Measurements from ENCODE around the gene SS18L1. TPM values are rescaled to one million over a fixed set of nuclear protein-coding genes. Genes with fewer than 3 reads are reported as not detected.

The SS18L1 gene
- total RNA-seq, 1 experiment from 2014 or later: 10.1 TPM

GRCh38 chr20:62210496-62210855 lies 66.9 kb downstream of the SS18L1 start:
- DNase-seq (ENCODE audit: low read depth): no peak

- no peak for DNase-seq (ENCODE audit: low read depth)
Measured at GRCh38 chr20:62211216-62211615, 67.6 kb downstream of the SS18L1 start.

- DNase-seq (ENCODE audit: low read depth): no peak
Measured at GRCh38 chr20:62211769-62212288, 68.3 kb downstream of the SS18L1 start.

- DNase-seq (ENCODE audit: low read depth): no peak
Measured at GRCh38 chr20:62212299-62212698, 68.7 kb downstream of the SS18L1 start.

GRCh38 chr20:62214067-62214466 lies 70.5 kb downstream of the SS18L1 start:
- no peak for DNase-seq (ENCODE audit: low read depth)

GRCh38 chr20:62215020-62215990 lies 71.7 kb downstream of the SS18L1 start:
- DNase-seq (ENCODE audit: low read depth): no peak

- no peak for DNase-seq (ENCODE audit: low read depth)
Measured at GRCh38 chr20:62215991-62216635, 72.5 kb downstream of the SS18L1 start.

GRCh38 chr20:62216636-62217566 lies 73.3 kb downstream of the SS18L1 start:
- DNase-seq (ENCODE audit: low read depth): no peak

GRCh38 chr20:62217913-62218773 lies 74.6 kb downstream of the SS18L1 start:
- DNase-seq (ENCODE audit: low read depth): no peak

- DNase-seq (ENCODE audit: low read depth): no peak
Measured at GRCh38 chr20:62219101-62219991, 75.8 kb downstream of the SS18L1 start.

- DNase-seq (ENCODE audit: low read depth): peak; percentile 51
Measured at GRCh38 chr20:62219992-62220665, 76.6 kb downstream of the SS18L1 start, which contains the start of gene HRH3. Gene HRH3 (minus strand): TSS chr20:62220278. CDS start chr20:62219970, 308 bp downstream.

- no peak for DNase-seq (ENCODE audit: low read depth)
Measured at GRCh38 chr20:62220666-62221568, 77.3 kb downstream of the SS18L1 start.

- no peak for DNase-seq (ENCODE audit: low read depth)
Measured at GRCh38 chr20:62222266-62222850, 78.8 kb downstream of the SS18L1 start.

GRCh38 chr20:62222972-62223371 lies 79.4 kb downstream of the SS18L1 start:
- no peak for DNase-seq (ENCODE audit: low read depth)

GRCh38 chr20:62223571-62223970 lies 80.0 kb downstream of the SS18L1 start:
- no peak for DNase-seq (ENCODE audit: low read depth)

GRCh38 chr20:62224113-62224855 lies 80.7 kb downstream of the SS18L1 start:
- DNase-seq (ENCODE audit: low read depth): no peak

- no peak for DNase-seq (ENCODE audit: low read depth)
Measured at GRCh38 chr20:62225026-62225425, 81.5 kb downstream of the SS18L1 start.
